HEK293 (cell line): ENCODE measurements around the gene TGFB3.

ENCODE experiments used
- CTCF ChIA-PET: fragments of 350-600 bp; formaldehyde crosslinking; extraction: SDS; loops from one replicate; lab custom pipeline; 2021; ENCODE audit warnings: antibody characterized with exemption; lab: Yijun Ruan, JAX
- POLR2A ChIA-PET: fragments of 300-600 bp; formaldehyde crosslinking; extraction: SDS; loops from one replicate; lab custom pipeline; 2020; ENCODE audit warnings: antibody characterized with exemption, inconsistent platforms; lab: Yijun Ruan, JAX
- H3K27ac ChIP-seq: fragments of 200-500 bp; sonication (Bioruptor generic); 2 replicates; pipeline ENCODE4 v1.5.1; 2014; ENCODE audit warnings: low read depth, low read length, control low read depth, inconsistent platforms; ENCODE audit errors: extremely low read depth
- H3K36me3 ChIP-seq, 2 experiments: fragments of 200-500 bp in 1 of 2; sonication (Bioruptor generic) in 1 of 2; 1 replicate in 1 of 2; 2 replicates in 1 of 2; pipeline ENCODE4 v1.5.1; 2014 to 2017; ENCODE audit warnings: inconsistent platforms in 2 of 2, low read length in 2 of 2; ENCODE audit not compliant: control insufficient read depth in 2 of 2, insufficient read depth in 1 of 2
- H3K4me1 ChIP-seq: fragments of 200-500 bp; sonication (Bioruptor generic); 2 replicates; pipeline ENCODE4 v1.5.1; 2014; ENCODE audit warnings: mild to moderate bottlenecking, low read length, inconsistent platforms; ENCODE audit not compliant: control insufficient read depth, insufficient read depth
- H3K4me3 ChIP-seq: 2 replicates; pipeline ENCODE4 v1.5.1; 2011; ENCODE audit warnings: low read depth, mild to moderate bottlenecking, control low read depth, low read length, moderate library complexity
- H3K9me3 ChIP-seq: fragments of 200-500 bp; sonication (Bioruptor generic); 2 replicates; pipeline ENCODE4 v1.5.1; 2014; ENCODE audit warnings: low read depth, low read length, inconsistent platforms; ENCODE audit not compliant: control insufficient read depth, insufficient read depth
- BCL11A ChIP-seq: fragments of 450-650 bp; formaldehyde crosslinking; IDR thresholded peaks from 2 replicates; pipeline ENCODE4 v1.5.1; 2016; ENCODE audit warnings: low read depth, missing biosample characterization, missing genetic modification characterization
- ELK4 ChIP-seq: IDR thresholded peaks from 2 replicates; pipeline ENCODE4 v1.6.1; 2011; ENCODE audit warnings: mild to moderate bottlenecking, low read depth, low read length, borderline replicate concordance
- KLF10 ChIP-seq: fragments of 450-650 bp; IDR thresholded peaks from 2 replicates; pipeline ENCODE4 v1.5.1; 2018; ENCODE audit warnings: missing biosample characterization, mild to moderate bottlenecking, missing genetic modification characterization
- KLF7 ChIP-seq: fragments of 450-650 bp; formaldehyde crosslinking; IDR thresholded peaks from 2 replicates; pipeline ENCODE4 v1.5.1; 2016; ENCODE audit warnings: missing biosample characterization, missing genetic modification characterization, borderline replicate concordance
- MEIS1 ChIP-seq: sonication (generic); formaldehyde crosslinking; IDR thresholded peaks from 2 replicates; pipeline ENCODE4 v1.8.1; 2022; ENCODE audit warnings: missing genetic modification reagents, mild to moderate bottlenecking, borderline replicate concordance
- OVOL3 ChIP-seq: fragments of 450-650 bp; formaldehyde crosslinking; IDR thresholded peaks from 2 replicates; pipeline ENCODE4 v1.5.1; 2016; ENCODE audit warnings: missing biosample characterization, missing genetic modification characterization
- PRDM1 ChIP-seq: fragments of 450-650 bp; formaldehyde crosslinking; IDR thresholded peaks from 2 replicates; pipeline ENCODE4; 2016; ENCODE audit warnings: missing biosample characterization, missing genetic modification characterization
- ZBTB11 ChIP-seq: fragments of 450-650 bp; formaldehyde crosslinking; conservative IDR thresholded peaks from 2 replicates; pipeline ENCODE4 v1.5.1; 2016; ENCODE audit warnings: low read depth, missing biosample characterization, missing genetic modification characterization
- ZBTB49 ChIP-seq: fragments of 450-650 bp; formaldehyde crosslinking; IDR thresholded peaks from 2 replicates; pipeline ENCODE4 v1.5.1; 2016; ENCODE audit warnings: missing biosample characterization, missing genetic modification characterization, low read depth
- ZNF132 ChIP-seq: fragments of 450-650 bp; formaldehyde crosslinking; IDR thresholded peaks from 2 replicates; pipeline ENCODE4 v1.5.1; 2017; ENCODE audit warnings: missing biosample characterization, missing genetic modification characterization, borderline replicate concordance
- ZNF140 ChIP-seq: fragments of 450-650 bp; formaldehyde crosslinking; IDR thresholded peaks from 2 replicates; pipeline ENCODE4 v1.5.1; 2016; ENCODE audit warnings: missing biosample characterization, missing genetic modification characterization
- ZNF146 ChIP-seq: fragments of 450-650 bp; formaldehyde crosslinking; IDR thresholded peaks from 2 replicates; pipeline ENCODE4 v1.5.1; 2016; ENCODE audit warnings: missing biosample characterization, missing genetic modification characterization
- ZNF16 ChIP-seq: fragments of 450-650 bp; formaldehyde crosslinking; IDR thresholded peaks from 2 replicates; pipeline ENCODE4 v1.5.1; 2016; ENCODE audit warnings: low read depth, missing biosample characterization, missing genetic modification characterization
- ZNF174 ChIP-seq: fragments of 450-650 bp; formaldehyde crosslinking; IDR thresholded peaks from 2 replicates; pipeline ENCODE4 v1.5.0; 2017; ENCODE audit warnings: missing biosample characterization, mild to moderate bottlenecking, missing genetic modification characterization
- ZNF221 ChIP-seq: fragments of 450-650 bp; formaldehyde crosslinking; IDR thresholded peaks from 2 replicates; pipeline ENCODE4 v1.5.1; 2017; ENCODE audit warnings: missing biosample characterization, missing genetic modification characterization, borderline replicate concordance
- ZNF24 ChIP-seq: fragments of 450-650 bp; formaldehyde crosslinking; IDR thresholded peaks from 2 replicates; pipeline ENCODE4 v1.5.1; 2016; ENCODE audit warnings: missing biosample characterization, missing genetic modification characterization
- ZNF302 ChIP-seq: fragments of 450-650 bp; formaldehyde crosslinking; IDR thresholded peaks from 2 replicates; pipeline ENCODE4 v1.5.1; 2016; ENCODE audit warnings: missing biosample characterization, missing genetic modification characterization, low read depth
- ZNF404 ChIP-seq: fragments of 450-650 bp; formaldehyde crosslinking; IDR thresholded peaks from 2 replicates; pipeline ENCODE4 v1.5.1; 2017; ENCODE audit warnings: missing biosample characterization, missing genetic modification characterization
- ZNF488 ChIP-seq: fragments of 450-650 bp; formaldehyde crosslinking; IDR thresholded peaks from 2 replicates; pipeline ENCODE4 v1.5.1; 2016; ENCODE audit warnings: missing biosample characterization, missing genetic modification characterization
- ZNF530 ChIP-seq: fragments of 450-650 bp; formaldehyde crosslinking; IDR thresholded peaks from 2 replicates; pipeline ENCODE4 v1.5.1; 2016; ENCODE audit warnings: low read depth, missing biosample characterization, missing genetic modification characterization
- ZNF629 ChIP-seq: fragments of 450-650 bp; formaldehyde crosslinking; IDR thresholded peaks from 2 replicates; pipeline ENCODE4 v1.5.1; 2017; ENCODE audit warnings: missing biosample characterization, missing genetic modification characterization
- ZNF692 ChIP-seq: fragments of 450-650 bp; formaldehyde crosslinking; IDR thresholded peaks from 2 replicates; pipeline ENCODE4 v1.5.1; 2016; ENCODE audit warnings: missing biosample characterization, missing genetic modification characterization
- ZNF777 ChIP-seq: fragments of 450-650 bp; formaldehyde crosslinking; IDR thresholded peaks from 2 replicates; pipeline ENCODE4 v1.5.1; 2017; ENCODE audit warnings: missing biosample characterization, missing genetic modification characterization, borderline replicate concordance
- ZNF791 ChIP-seq: fragments of 450-650 bp; formaldehyde crosslinking; IDR thresholded peaks from 2 replicates; pipeline ENCODE4 v1.5.1; 2016; ENCODE audit warnings: missing biosample characterization, missing genetic modification characterization
- ZNF792 ChIP-seq: fragments of 450-650 bp; formaldehyde crosslinking; IDR thresholded peaks from 2 replicates; pipeline ENCODE4 v1.5.1; 2016; ENCODE audit warnings: missing biosample characterization, missing genetic modification characterization
- ZNF843 ChIP-seq: fragments of 450-650 bp; formaldehyde crosslinking; IDR thresholded peaks from 2 replicates; pipeline ENCODE4 v1.5.1; 2016; ENCODE audit warnings: missing biosample characterization, missing genetic modification characterization
- ZSCAN4 ChIP-seq: fragments of 450-650 bp; formaldehyde crosslinking; IDR thresholded peaks from 2 replicates; pipeline ENCODE4 v1.5.1; 2017; ENCODE audit warnings: missing biosample characterization, missing genetic modification characterization

TGFB3 gene

GRCh38 chr14:75967866-75968265 lies 13.9 kb downstream of the TGFB3 start:
- POLR2A ChIA-PET = no interaction called here
- TF ChIP-seq KLF7 (no peak), ZNF221 (tag by site-specific recombination) (no peak), ZNF132 (tag by site-specific recombination) (no peak), ZNF146 (tag by site-specific recombination) (no peak), ZNF791 (tag by site-specific recombination) (no peak), ZNF174 (no peak), ZNF16 (no peak), ZSCAN4 (tag by site-specific recombination) (no peak), ZNF24 (tag by site-specific recombination) (no peak)
- CTCF ChIA-PET = interaction anchor here (1.2 kb wide), 1 partner anchor 61 kb away, joined by 6 read pairs; no protein-coding TSS in a partner anchor
- peaks cover 0 to 10% of the 10 kb centered on the region in 2 experiments; a peak in 2 of 3 replicates for H3K36me3 ChIP-seq
- H3K9me3 ChIP-seq = no peaks in the 10 kb centered on the region
- H3K4me3 ChIP-seq = no peak overlapping the region
- no peaks in the 10 kb centered on the region for H3K4me1 ChIP-seq
- no peak overlapping the region for H3K27ac ChIP-seq

GRCh38 chr14:75961662-75962061 lies 20.1 kb downstream of the TGFB3 start:
- H3K27ac ChIP-seq = no peak overlapping the region
- TF ChIP-seq ZNF843 = no peak
- no peak for TF ChIP-seq OVOL3 (tag by site-specific recombination)
- TF ChIP-seq ZNF692 (tag by site-specific recombination) = no peak
- no peak for TF ChIP-seq ELK4
- no peak for TF ChIP-seq MEIS1 (CRISPR knock-in tag)
- TF ChIP-seq ZNF530 (tag by site-specific recombination) = no peak
- TF ChIP-seq ZNF404 (tag by site-specific recombination) = no peak
- no peak for TF ChIP-seq ZBTB49 (tag by site-specific recombination)
- no peak for TF ChIP-seq ZNF488 (tag by site-specific recombination)
- TF ChIP-seq ZNF140 (tag by site-specific recombination) = no peak
- TF ChIP-seq ZNF302 = no peak
- no peak for TF ChIP-seq ZNF792
- no peak for TF ChIP-seq KLF10 (tag by site-specific recombination)
- TF ChIP-seq BCL11A (tag by site-specific recombination) = no peak
- no peak for TF ChIP-seq ZBTB11 (tag by site-specific recombination)
- no peak for TF ChIP-seq PRDM1
- TF ChIP-seq ZNF629 (tag by site-specific recombination) = no peak
- TF ChIP-seq ZNF777 (tag by site-specific recombination) = no peak
- TF ChIP-seq, all 188 proteins: peak for 0
- Histone ChIP-seq H3K9me3 (no peaks in the 10 kb centered on the region), H3K4me1 (no peaks in the 10 kb centered on the region), H3K36me3 (peaks cover 0 to 10% of the 10 kb centered on the region in 2 experiments; a peak in 1 of 3 replicates), H3K4me3 (no peak overlapping the region)
- ChIA-PET POLR2A (no interaction called here), CTCF (no interaction called here)
